ENCODE measurements around the gene NPTX1.

NPTX1 gene

GRCh38 chr17:80481284-80482057, 5.1 kb upstream of the NPTX1 start:
- H3K27ac ChIP-seq (ENCODE audit: low read depth, low read length): no peak overlapping the region
- TF ChIP-seq CTCF (IDR thresholded peaks at IDR 0.05; ENCODE audit: low read depth, low read length, poor library complexity, severe bottlenecking) (no peak), EZH2phosphoT487 (IDR thresholded peaks at IDR 0.05; ENCODE audit: borderline replicate concordance, low read length) (no peak)
- H3K9me2 ChIP-seq (replicated peaks; ENCODE audit: control insufficient read depth, low read length): no peaks in the 10 kb centered on the region
- no peaks in the 10 kb centered on the region for H4K20me1 ChIP-seq (ENCODE audit: control insufficient read depth, insufficient read depth, low read depth, low read length)
- H3K9me3 ChIP-seq (ENCODE audit: control insufficient read depth, insufficient read depth, low read length): no peaks in the 10 kb centered on the region
- peaks cover 21% of the 10 kb centered on the region for H3K27me3 ChIP-seq (ENCODE audit: control insufficient read depth, low read length)
- no peak overlapping the region for H3K4me3 ChIP-seq (ENCODE audit: low read length)
- H3F3A ChIP-seq (ENCODE audit: control insufficient read depth, insufficient read depth): no peaks in the 10 kb centered on the region
- H3K4me1 ChIP-seq (ENCODE audit: control insufficient read depth, low read length): peaks cover 8% of the 10 kb centered on the region
- H3K79me2 ChIP-seq (ENCODE audit: control insufficient read depth, low read length): no peaks in the 10 kb centered on the region
- no peak overlapping the region for H3K4me2 ChIP-seq (ENCODE audit: low read length)
- no peaks in the 10 kb centered on the region for H3K36me3 ChIP-seq (ENCODE audit: control insufficient read depth, low read length)

GRCh38 chr17:80480248-80480647, 3.8 kb upstream of the NPTX1 start:
- Histone ChIP-seq H3K27me3 (ENCODE audit: control insufficient read depth, low read length) (peaks cover 25% of the 10 kb centered on the region), H3K4me1 (ENCODE audit: control insufficient read depth, low read length) (peaks cover 2% of the 10 kb centered on the region; the same call in 1 of the 2 replicates)
- TF ChIP-seq EZH2phosphoT487 (IDR thresholded peaks at IDR 0.05; ENCODE audit: borderline replicate concordance, low read length) (no peak), CTCF (IDR thresholded peaks at IDR 0.05; ENCODE audit: low read depth, low read length, poor library complexity, severe bottlenecking) (no peak)

GRCh38 chr17:80479246-80479566, 2.8 kb upstream of the NPTX1 start:
- no peaks in the 10 kb centered on the region for H3K79me2 ChIP-seq (ENCODE audit: control insufficient read depth, low read length)
- no peaks in the 10 kb centered on the region for H3K36me3 ChIP-seq (ENCODE audit: control insufficient read depth, low read length)
- H3K9me3 ChIP-seq (ENCODE audit: control insufficient read depth, insufficient read depth, low read length): no peaks in the 10 kb centered on the region
- H3K27ac ChIP-seq (ENCODE audit: low read depth, low read length): no peak overlapping the region
- no peak overlapping the region for H3K4me2 ChIP-seq (ENCODE audit: low read length)
- TF ChIP-seq EZH2phosphoT487 (IDR thresholded peaks at IDR 0.05; ENCODE audit: borderline replicate concordance, low read length) (no peak), CTCF (IDR thresholded peaks at IDR 0.05; ENCODE audit: low read depth, low read length, poor library complexity, severe bottlenecking) (no peak)
- H3K27me3 ChIP-seq (ENCODE audit: control insufficient read depth, low read length): peaks cover 34% of the 10 kb centered on the region
- no peak overlapping the region for H3K4me3 ChIP-seq (ENCODE audit: low read length)
- H4K20me1 ChIP-seq (ENCODE audit: control insufficient read depth, insufficient read depth, low read depth, low read length): no peaks in the 10 kb centered on the region
- no peaks in the 10 kb centered on the region for H3F3A ChIP-seq (ENCODE audit: control insufficient read depth, insufficient read depth)
- no peaks in the 10 kb centered on the region for H3K9me2 ChIP-seq (replicated peaks; ENCODE audit: control insufficient read depth, low read length)
- H3K4me1 ChIP-seq (ENCODE audit: control insufficient read depth, low read length): peaks cover 12% of the 10 kb centered on the region

More at GRCh38 chr17:80480248-80480647, 3.8 kb upstream of the NPTX1 start:
- Histone ChIP-seq H3K9me2 (replicated peaks; ENCODE audit: control insufficient read depth, low read length) (no peaks in the 10 kb centered on the region), H3K9me3 (ENCODE audit: control insufficient read depth, insufficient read depth, low read length) (no peaks in the 10 kb centered on the region), H4K20me1 (ENCODE audit: control insufficient read depth, insufficient read depth, low read depth, low read length) (no peaks in the 10 kb centered on the region), H3K36me3 (ENCODE audit: control insufficient read depth, low read length) (no peaks in the 10 kb centered on the region), H3K4me3 (ENCODE audit: low read length) (no peak overlapping the region), H3K4me2 (ENCODE audit: low read length) (no peak overlapping the region), H3F3A (ENCODE audit: control insufficient read depth, insufficient read depth) (no peaks in the 10 kb centered on the region), H3K27ac (ENCODE audit: low read depth, low read length) (no peak overlapping the region), H3K79me2 (ENCODE audit: control insufficient read depth, low read length) (no peaks in the 10 kb centered on the region)

Data from DOHH2 (cell line).